Measurements from ENCODE around the gene WIPF1. TPM values are rescaled to one million over a fixed set of nuclear protein-coding genes. Genes with fewer than 3 reads are reported as not detected.

Gene WIPF1
- total and polyA plus RNA-seq, 2 of the 13 experiments (the other 11 are each of a cell fraction or from before 2014, with no cell fraction given): 0.01 TPM; not detected in 1

DNA sequence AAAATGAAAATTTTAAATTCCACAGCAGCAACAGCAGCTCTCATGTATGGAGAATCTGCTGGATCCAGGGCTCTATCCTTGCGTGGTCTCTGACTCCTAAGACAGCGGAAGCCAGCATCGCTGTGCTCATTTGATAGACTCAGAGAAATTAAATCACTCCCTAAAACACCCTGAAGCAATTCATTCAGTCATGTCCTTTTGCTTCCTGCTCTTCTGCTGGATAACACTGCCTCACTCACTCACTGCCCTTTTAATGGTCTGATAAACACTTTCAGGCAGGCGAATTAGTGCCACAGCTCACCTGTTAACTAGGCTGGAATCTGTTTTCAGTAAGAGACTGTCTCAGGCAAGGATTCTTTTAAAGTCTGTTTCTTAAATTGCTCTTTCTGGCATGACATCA lies 10.0 kb downstream of the WIPF1 start (continued):
- TF ChIP-seq, protein P1, sequence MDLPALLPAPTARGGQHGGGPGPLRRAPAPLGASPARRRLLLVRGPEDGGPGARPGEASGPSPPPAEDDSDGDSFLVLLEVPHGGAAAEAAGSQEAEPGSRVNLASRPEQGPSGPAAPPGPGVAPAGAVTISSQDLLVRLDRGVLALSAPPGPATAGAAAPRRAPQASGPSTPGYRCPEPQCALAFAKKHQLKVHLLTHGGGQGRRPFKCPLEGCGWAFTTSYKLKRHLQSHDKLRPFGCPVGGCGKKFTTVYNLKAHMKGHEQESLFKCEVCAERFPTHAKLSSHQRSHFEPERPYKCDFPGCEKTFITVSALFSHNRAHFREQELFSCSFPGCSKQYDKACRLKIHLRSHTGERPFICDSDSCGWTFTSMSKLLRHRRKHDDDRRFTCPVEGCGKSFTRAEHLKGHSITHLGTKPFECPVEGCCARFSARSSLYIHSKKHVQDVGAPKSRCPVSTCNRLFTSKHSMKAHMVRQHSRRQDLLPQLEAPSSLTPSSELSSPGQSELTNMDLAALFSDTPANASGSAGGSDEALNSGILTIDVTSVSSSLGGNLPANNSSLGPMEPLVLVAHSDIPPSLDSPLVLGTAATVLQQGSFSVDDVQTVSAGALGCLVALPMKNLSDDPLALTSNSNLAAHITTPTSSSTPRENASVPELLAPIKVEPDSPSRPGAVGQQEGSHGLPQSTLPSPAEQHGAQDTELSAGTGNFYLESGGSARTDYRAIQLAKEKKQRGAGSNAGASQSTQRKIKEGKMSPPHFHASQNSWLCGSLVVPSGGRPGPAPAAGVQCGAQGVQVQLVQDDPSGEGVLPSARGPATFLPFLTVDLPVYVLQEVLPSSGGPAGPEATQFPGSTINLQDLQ (CRISPR knock-in tag; IDR thresholded peaks at IDR 0.05): no peak
- no peak for TF ChIP-seq HMG20B (CRISPR knock-in tag; conservative IDR thresholded peaks at IDR 0.05)
- TF ChIP-seq SATB2 (CRISPR knock-in tag; IDR thresholded peaks at IDR 0.05): no peak
- no peak for TF ChIP-seq ZNF547 (CRISPR knock-in tag; IDR thresholded peaks at IDR 0.05)
- no peak for TF ChIP-seq PAX8 (CRISPR knock-in tag; IDR thresholded peaks at IDR 0.05; ENCODE audit: borderline replicate concordance)
- TF ChIP-seq, protein P2, sequence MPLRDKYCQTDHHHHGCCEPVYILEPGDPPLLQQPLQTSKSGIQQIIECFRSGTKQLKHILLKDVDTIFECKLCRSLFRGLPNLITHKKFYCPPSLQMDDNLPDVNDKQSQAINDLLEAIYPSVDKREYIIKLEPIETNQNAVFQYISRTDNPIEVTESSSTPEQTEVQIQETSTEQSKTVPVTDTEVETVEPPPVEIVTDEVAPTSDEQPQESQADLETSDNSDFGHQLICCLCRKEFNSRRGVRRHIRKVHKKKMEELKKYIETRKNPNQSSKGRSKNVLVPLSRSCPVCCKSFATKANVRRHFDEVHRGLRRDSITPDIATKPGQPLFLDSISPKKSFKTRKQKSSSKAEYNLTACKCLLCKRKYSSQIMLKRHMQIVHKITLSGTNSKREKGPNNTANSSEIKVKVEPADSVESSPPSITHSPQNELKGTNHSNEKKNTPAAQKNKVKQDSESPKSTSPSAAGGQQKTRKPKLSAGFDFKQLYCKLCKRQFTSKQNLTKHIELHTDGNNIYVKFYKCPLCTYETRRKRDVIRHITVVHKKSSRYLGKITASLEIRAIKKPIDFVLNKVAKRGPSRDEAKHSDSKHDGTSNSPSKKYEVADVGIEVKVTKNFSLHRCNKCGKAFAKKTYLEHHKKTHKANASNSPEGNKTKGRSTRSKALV (CRISPR knock-in tag; IDR thresholded peaks at IDR 0.05): no peak
- no peak for TF ChIP-seq ONECUT2 (CRISPR knock-in tag; IDR thresholded peaks at IDR 0.05)
- no peak for TF ChIP-seq PHB2 (IDR thresholded peaks at IDR 0.05; ENCODE audit: partially characterized antibody)
- TF ChIP-seq ZNF672 (CRISPR knock-in tag; IDR thresholded peaks at IDR 0.05): no peak
- no peak for TF ChIP-seq CEBPG (CRISPR knock-in tag; IDR thresholded peaks at IDR 0.05)
- no peak for TF ChIP-seq DMAP1 (CRISPR knock-in tag; IDR thresholded peaks at IDR 0.05)
- TF ChIP-seq, protein P3, sequence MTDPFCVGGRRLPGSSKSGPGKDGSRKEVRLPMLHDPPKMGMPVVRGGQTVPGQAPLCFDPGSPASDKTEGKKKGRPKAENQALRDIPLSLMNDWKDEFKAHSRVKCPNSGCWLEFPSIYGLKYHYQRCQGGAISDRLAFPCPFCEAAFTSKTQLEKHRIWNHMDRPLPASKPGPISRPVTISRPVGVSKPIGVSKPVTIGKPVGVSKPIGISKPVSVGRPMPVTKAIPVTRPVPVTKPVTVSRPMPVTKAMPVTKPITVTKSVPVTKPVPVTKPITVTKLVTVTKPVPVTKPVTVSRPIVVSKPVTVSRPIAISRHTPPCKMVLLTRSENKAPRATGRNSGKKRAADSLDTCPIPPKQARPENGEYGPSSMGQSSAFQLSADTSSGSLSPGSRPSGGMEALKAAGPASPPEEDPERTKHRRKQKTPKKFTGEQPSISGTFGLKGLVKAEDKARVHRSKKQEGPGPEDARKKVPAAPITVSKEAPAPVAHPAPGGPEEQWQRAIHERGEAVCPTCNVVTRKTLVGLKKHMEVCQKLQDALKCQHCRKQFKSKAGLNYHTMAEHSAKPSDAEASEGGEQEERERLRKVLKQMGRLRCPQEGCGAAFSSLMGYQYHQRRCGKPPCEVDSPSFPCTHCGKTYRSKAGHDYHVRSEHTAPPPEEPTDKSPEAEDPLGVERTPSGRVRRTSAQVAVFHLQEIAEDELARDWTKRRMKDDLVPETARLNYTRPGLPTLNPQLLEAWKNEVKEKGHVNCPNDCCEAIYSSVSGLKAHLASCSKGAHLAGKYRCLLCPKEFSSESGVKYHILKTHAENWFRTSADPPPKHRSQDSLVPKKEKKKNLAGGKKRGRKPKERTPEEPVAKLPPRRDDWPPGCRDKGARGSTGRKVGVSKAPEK (CRISPR knock-in tag; IDR thresholded peaks at IDR 0.05; ENCODE audit: borderline replicate concordance): no peak
- TF ChIP-seq CHCHD3 (CRISPR knock-in tag; IDR thresholded peaks at IDR 0.05): no peak
- no peak for TF ChIP-seq MTA1 (CRISPR knock-in tag; IDR thresholded peaks at IDR 0.05; ENCODE audit: borderline replicate concordance)
- TF ChIP-seq SMYD3 (CRISPR knock-in tag; IDR thresholded peaks at IDR 0.05): no peak
